Measurements from ENCODE around the gene ZCCHC17. TPM values are rescaled to one million over a fixed set of nuclear protein-coding genes. Genes with fewer than 3 reads are reported as not detected.

ZCCHC17 gene
- total and polyA plus RNA-seq, 2 donors (not counting 1 experiment from before 2014, with no cell fraction given): 14.1 to 20.3 TPM

DNA sequence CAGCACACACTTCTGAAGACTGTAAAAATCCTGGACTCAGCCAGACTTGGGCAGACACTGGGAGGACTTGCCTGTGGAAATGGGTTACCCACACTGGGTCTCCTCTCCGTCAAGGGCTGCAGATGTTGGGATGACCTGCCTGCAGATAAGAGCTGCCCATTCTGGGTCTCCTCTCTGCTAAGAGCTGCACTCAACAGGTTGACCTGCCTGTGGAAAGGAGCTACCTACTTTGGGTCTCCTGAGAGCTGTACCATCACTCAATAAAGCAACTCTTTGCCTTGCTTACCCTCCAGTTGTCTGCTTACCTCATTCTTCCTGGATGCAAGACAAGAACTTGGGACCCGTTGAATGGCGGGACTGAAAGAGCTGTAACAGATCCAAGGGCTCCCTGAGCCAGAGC, 28.2 kb downstream of the ZCCHC17 start:
- Histone ChIP-seq H3K79me2 (ENCODE audit: control insufficient read depth, insufficient read depth, low read length) (no peaks in the 10 kb centered on the region), H3K36me3 (replicated peaks in 1 of 2; ENCODE audit: control extremely low read depth in 1 of 2, control insufficient read depth in 1 of 2, extremely low read depth in 1 of 2, insufficient read depth in 2 of 2, low read length in 1 of 2) (peaks cover 2 to 29% of the 10 kb centered on the region in 2 experiments), H3K27me3 (replicated peaks in 1 of 4; ENCODE audit: control extremely low read depth in 1 of 4, control insufficient read depth in 3 of 4, insufficient read depth in 4 of 4, low read length in 3 of 4) (no peaks in the 10 kb centered on the region), H3K9me3 (ENCODE audit: control extremely low read depth in 1 of 3, control insufficient read depth in 2 of 3, insufficient read depth in 1 of 3, low read length in 2 of 3) (peaks cover 0 to 1% (median 0%) of the 10 kb centered on the region in 3 donors), H2AFZ (ENCODE audit: insufficient read depth, low read depth, low read length, poor library complexity, severe bottlenecking) (no peak overlapping the region), H3K4me2 (replicated peaks; ENCODE audit: low read depth, low read length, poor library complexity, severe bottlenecking) (no peak overlapping the region), H3K27ac (ENCODE audit: low read length in 2 of 2) (no peak overlapping the region), H3K9ac (ENCODE audit: low read length) (no peak overlapping the region), H4K20me1 (ENCODE audit: control insufficient read depth, insufficient read depth, low read length, poor library complexity, severe bottlenecking) (no peaks in the 10 kb centered on the region), H3K4me1 (ENCODE audit: control insufficient read depth in 2 of 2, insufficient read depth in 2 of 2, low read length in 2 of 2) (no peaks in the 10 kb centered on the region), H3K4me3 (ENCODE audit: control extremely low read depth in 1 of 5, extremely low read depth in 1 of 5, insufficient read depth in 1 of 5, low read depth in 2 of 5, low read length in 4 of 5) (no peak overlapping the region)
- no peaks in the 10 kb centered on the region for H3K4me1 Mint-ChIP-seq
- DNase-seq: no peak
- no peaks in the 10 kb centered on the region for H3K27me3 Mint-ChIP-seq
- no peak overlapping the region for H3K27ac Mint-ChIP-seq
- H3K9me3 Mint-ChIP-seq (ENCODE audit: insufficient read depth): no peaks in the 10 kb centered on the region
- ChIA-PET CTCF (no interaction called here), POLR2A (no interaction called here)
- WGBS (ENCODE audit: insufficient coverage): 97% methylated on average over 3 of the region's 3 CpGs
- no peak for TF ChIP-seq EZH2 (IDR thresholded peaks at IDR 0.05; ENCODE audit: borderline replicate concordance, insufficient read depth, low read depth, low read length, poor library complexity, severe bottlenecking)
- TF ChIP-seq, protein P1, sequence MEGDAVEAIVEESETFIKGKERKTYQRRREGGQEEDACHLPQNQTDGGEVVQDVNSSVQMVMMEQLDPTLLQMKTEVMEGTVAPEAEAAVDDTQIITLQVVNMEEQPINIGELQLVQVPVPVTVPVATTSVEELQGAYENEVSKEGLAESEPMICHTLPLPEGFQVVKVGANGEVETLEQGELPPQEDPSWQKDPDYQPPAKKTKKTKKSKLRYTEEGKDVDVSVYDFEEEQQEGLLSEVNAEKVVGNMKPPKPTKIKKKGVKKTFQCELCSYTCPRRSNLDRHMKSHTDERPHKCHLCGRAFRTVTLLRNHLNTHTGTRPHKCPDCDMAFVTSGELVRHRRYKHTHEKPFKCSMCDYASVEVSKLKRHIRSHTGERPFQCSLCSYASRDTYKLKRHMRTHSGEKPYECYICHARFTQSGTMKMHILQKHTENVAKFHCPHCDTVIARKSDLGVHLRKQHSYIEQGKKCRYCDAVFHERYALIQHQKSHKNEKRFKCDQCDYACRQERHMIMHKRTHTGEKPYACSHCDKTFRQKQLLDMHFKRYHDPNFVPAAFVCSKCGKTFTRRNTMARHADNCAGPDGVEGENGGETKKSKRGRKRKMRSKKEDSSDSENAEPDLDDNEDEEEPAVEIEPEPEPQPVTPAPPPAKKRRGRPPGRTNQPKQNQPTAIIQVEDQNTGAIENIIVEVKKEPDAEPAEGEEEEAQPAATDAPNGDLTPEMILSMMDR (IDR thresholded peaks at IDR 0.05): no peak
- intact Hi-C loops (cut with micrococcal nuclease): no loop called here
- no peak for ATAC-seq (ENCODE audit: low read depth)
- no peak overlapping the region for H3K4me3 Mint-ChIP-seq

DNA sequence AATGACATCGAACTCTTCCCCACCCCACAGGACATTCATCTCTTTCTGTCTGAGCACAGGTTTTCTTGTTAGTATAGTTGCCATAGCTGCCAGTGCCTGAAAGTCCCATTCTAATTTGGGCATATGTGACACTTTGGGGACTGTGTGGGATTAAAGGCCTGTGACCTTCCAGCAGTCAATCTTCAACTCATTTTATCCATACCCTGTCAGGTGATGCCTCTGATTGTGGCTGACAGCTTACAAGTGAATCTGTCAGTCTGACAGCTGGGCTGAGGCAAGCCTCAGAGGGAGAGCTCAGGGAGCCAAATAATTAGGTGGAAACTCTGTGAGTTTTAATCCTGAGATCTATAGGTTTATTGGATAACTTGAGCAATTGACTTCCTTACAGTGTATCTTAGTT, 29.6 kb downstream of the ZCCHC17 start:
- H3K27me3 Mint-ChIP-seq: no peaks in the 10 kb centered on the region
- Histone ChIP-seq H3K9ac (ENCODE audit: low read length) (no peak overlapping the region), H3K9me3 (ENCODE audit: control extremely low read depth in 1 of 3, control insufficient read depth in 2 of 3, insufficient read depth in 1 of 3, low read length in 2 of 3) (no peaks in the 10 kb centered on the region), H3K27me3 (replicated peaks in 1 of 4; ENCODE audit: control extremely low read depth in 1 of 4, control insufficient read depth in 3 of 4, insufficient read depth in 4 of 4, low read length in 3 of 4) (no peaks in the 10 kb centered on the region), H3K36me3 (replicated peaks in 1 of 2; ENCODE audit: control extremely low read depth in 1 of 2, control insufficient read depth in 1 of 2, extremely low read depth in 1 of 2, insufficient read depth in 2 of 2, low read length in 1 of 2) (peaks cover 0 to 21% of the 10 kb centered on the region in 2 experiments), H3K79me2 (ENCODE audit: control insufficient read depth, insufficient read depth, low read length) (no peaks in the 10 kb centered on the region), H3K4me1 (ENCODE audit: control insufficient read depth in 2 of 2, insufficient read depth in 2 of 2, low read length in 2 of 2) (no peaks in the 10 kb centered on the region), H3K4me3 (ENCODE audit: control extremely low read depth in 1 of 5, extremely low read depth in 1 of 5, insufficient read depth in 1 of 5, low read depth in 2 of 5, low read length in 4 of 5) (no peak overlapping the region), H3K4me2 (replicated peaks; ENCODE audit: low read depth, low read length, poor library complexity, severe bottlenecking) (no peak overlapping the region), H3K27ac (ENCODE audit: low read length in 2 of 2) (no peak overlapping the region), H2AFZ (ENCODE audit: insufficient read depth, low read depth, low read length, poor library complexity, severe bottlenecking) (no peak overlapping the region), H4K20me1 (ENCODE audit: control insufficient read depth, insufficient read depth, low read length, poor library complexity, severe bottlenecking) (no peaks in the 10 kb centered on the region)
- TF ChIP-seq EZH2 (IDR thresholded peaks at IDR 0.05; ENCODE audit: borderline replicate concordance, insufficient read depth, low read depth, low read length, poor library complexity, severe bottlenecking): no peak
- TF ChIP-seq, protein P1 (IDR thresholded peaks at IDR 0.05): no peak
- no CpG with 5 or more reads among the region's 1 CpG for WGBS (ENCODE audit: insufficient coverage)
- ChIA-PET POLR2A (no interaction called here), CTCF (interaction anchor here (0.6 kb wide), 1 partner anchor 1451 kb away, joined by 3 read pairs; no protein-coding TSS in a partner anchor)
- no peaks in the 10 kb centered on the region for H3K4me1 Mint-ChIP-seq
- no peak overlapping the region for H3K4me3 Mint-ChIP-seq
- ATAC-seq (ENCODE audit: low read depth) (no peak), DNase-seq (no peak)
- intact Hi-C loops (cut with micrococcal nuclease): no loop called here
- H3K27ac Mint-ChIP-seq: no peak overlapping the region
- no peaks in the 10 kb centered on the region for H3K9me3 Mint-ChIP-seq (ENCODE audit: insufficient read depth)

Data from B cell (primary cell).